CD4-positive, CD25-positive, alpha-beta regulatory T cell (primary cell): ENCODE data around the gene IRS1. TPM values are rescaled to one million over a fixed set of nuclear protein-coding genes. Genes with fewer than 3 reads are reported as not detected.

ENCODE experiments used
- ATAC-seq, 2 donors: fragments of 150-1000 bp; cut with Tn5 transposase; one replicate each; pipeline ENCODE4 v1.10.0; 2021; ENCODE audit warnings: low read depth in 2 of 2, moderate number of reproducible peaks in 2 of 2, moderate library complexity in 1 of 2
- DNase-seq, 3 donors: peaks; one replicate each; pipeline versions ENCODE4 v3.0.0 to v3.0.0-alpha.2; 2012 to 2022; ENCODE audit warnings: mixed read lengths in 1 of 3
- H3K27ac ChIP-seq: one replicate; pipeline ENCODE4 v1.7.0; 2013; ENCODE audit warnings: mild to moderate bottlenecking, low read length; ENCODE audit not compliant: insufficient read depth, poor library complexity, severe bottlenecking
- H3K27me3 ChIP-seq: one replicate; pipeline ENCODE4 v1.7.0; 2013; ENCODE audit warnings: low read length; ENCODE audit not compliant: control insufficient read depth, insufficient read depth
- H3K36me3 ChIP-seq: one replicate; pipeline ENCODE4 v1.7.0; 2013; ENCODE audit warnings: mild to moderate bottlenecking, low read length, moderate library complexity; ENCODE audit not compliant: control insufficient read depth, insufficient read depth
- H3K4me1 ChIP-seq: 2 replicates; pipeline ENCODE4 v1.7.0; 2013; ENCODE audit warnings: mild to moderate bottlenecking, low read length; ENCODE audit not compliant: insufficient read depth, control insufficient read depth, poor library complexity, severe bottlenecking
- H3K4me3 ChIP-seq: one replicate; pipeline ENCODE4 v1.7.0; 2013; ENCODE audit warnings: low read depth, mild to moderate bottlenecking, low read length, moderate library complexity
- H3K9me3 ChIP-seq, 2 experiments: 1 replicate in 1 of 2; 2 replicates in 1 of 2; pipeline ENCODE4 v1.7.0; 2013; ENCODE audit warnings: low read length in 2 of 2, mild to moderate bottlenecking in 1 of 2, moderate library complexity in 1 of 2; ENCODE audit not compliant: control insufficient read depth in 2 of 2
- H3K27ac Mint-ChIP-seq, 3 donors: one replicate each; pipeline ENCODE4 v1.8.0; 2020 to 2022; ENCODE audit warnings: mild to moderate bottlenecking in 3 of 3, mixed read lengths in 3 of 3, moderate library complexity in 2 of 3
- H3K27me3 Mint-ChIP-seq: one replicate; pipeline ENCODE4 v1.8.0; 2022; ENCODE audit warnings: mild to moderate bottlenecking, mixed read lengths
- H3K36me3 Mint-ChIP-seq: one replicate; pipeline ENCODE4 v1.8.0; 2020; ENCODE audit warnings: mixed read lengths
- H3K4me1 Mint-ChIP-seq, 4 donors: one replicate each; pipeline ENCODE4 v1.8.0; 2020 to 2022; ENCODE audit warnings: mixed read lengths in 4 of 4, mild to moderate bottlenecking in 1 of 4
- H3K4me3 Mint-ChIP-seq, 4 donors: one replicate each; pipeline ENCODE4 v1.8.0; 2020 to 2022; ENCODE audit warnings: mild to moderate bottlenecking in 4 of 4, mixed read lengths in 4 of 4, moderate library complexity in 3 of 4
- H3K9me3 Mint-ChIP-seq, 7 donors: one replicate each; pipeline ENCODE4 v1.8.0; 2020 to 2022; ENCODE audit warnings: mixed read lengths in 7 of 7, mild to moderate bottlenecking in 3 of 7, moderate library complexity in 2 of 7
- polyA plus RNA-seq, 4 donors: library from polyadenylated mRNA; unstranded; fragments of 300-500 nt; fragmentation: Illumina TruSeq; gene quantifications; one replicate each; pipeline ENCODE4 v1.2.3, GENCODE V29; 2021
- total RNA-seq: library from RNA; stranded (reverse); gene quantifications from one replicate; pipeline ENCODE4 v1.2.3, GENCODE V29; 2022

Gene IRS1
- total and polyA plus RNA-seq, 5 donors from 2014 or later = 0.05 to 3.5 (median 0.15) TPM; not detected in 1

DNA sequence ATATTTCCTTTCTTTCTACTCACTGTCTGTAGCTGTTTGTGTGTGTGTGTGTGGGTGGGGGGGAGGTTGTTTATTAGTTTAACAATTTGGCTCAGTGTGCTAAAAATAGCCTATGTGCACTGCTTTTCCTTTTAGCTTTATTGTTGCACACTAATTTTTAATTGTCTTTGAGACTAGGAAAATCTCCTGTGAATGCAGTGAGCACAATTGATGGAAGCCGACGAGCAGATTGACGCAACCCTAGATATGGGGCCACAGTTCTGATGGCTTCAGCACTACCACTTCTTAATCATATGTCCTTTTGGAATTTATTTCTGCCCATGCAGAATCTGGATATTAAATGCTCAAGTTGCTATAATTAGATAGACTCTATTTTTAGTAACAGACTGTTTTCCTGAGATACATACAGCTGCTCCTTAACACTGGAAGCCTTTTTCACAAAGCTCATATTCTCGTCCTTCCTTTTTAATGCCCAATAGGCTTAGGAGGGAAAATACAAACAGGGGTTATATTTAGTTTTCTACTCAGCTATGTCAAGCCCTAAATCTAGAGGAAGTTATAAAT lies 109.1 kb downstream of the IRS1 start:
- DNase-seq (no peak), ATAC-seq (no peak)
- Histone ChIP-seq H3K27ac (no peak overlapping the region), H3K9me3 (no peaks in the 10 kb centered on the region), H3K27me3 (peaks cover 2% of the 10 kb centered on the region), H3K36me3 (no peaks in the 10 kb centered on the region), H3K4me1 (no peaks in the 10 kb centered on the region), H3K4me3 (no peak overlapping the region)
- H3K27ac Mint-ChIP-seq = no peak overlapping the region
- H3K27me3 Mint-ChIP-seq = peaks cover 21% of the 10 kb centered on the region
- H3K4me1 Mint-ChIP-seq = peaks cover 0 to 4% (median 0%) of the 10 kb centered on the region in 4 donors
- no peak overlapping the region for H3K4me3 Mint-ChIP-seq
- H3K9me3 Mint-ChIP-seq = no peaks in the 10 kb centered on the region
- no peaks in the 10 kb centered on the region for H3K36me3 Mint-ChIP-seq

DNA sequence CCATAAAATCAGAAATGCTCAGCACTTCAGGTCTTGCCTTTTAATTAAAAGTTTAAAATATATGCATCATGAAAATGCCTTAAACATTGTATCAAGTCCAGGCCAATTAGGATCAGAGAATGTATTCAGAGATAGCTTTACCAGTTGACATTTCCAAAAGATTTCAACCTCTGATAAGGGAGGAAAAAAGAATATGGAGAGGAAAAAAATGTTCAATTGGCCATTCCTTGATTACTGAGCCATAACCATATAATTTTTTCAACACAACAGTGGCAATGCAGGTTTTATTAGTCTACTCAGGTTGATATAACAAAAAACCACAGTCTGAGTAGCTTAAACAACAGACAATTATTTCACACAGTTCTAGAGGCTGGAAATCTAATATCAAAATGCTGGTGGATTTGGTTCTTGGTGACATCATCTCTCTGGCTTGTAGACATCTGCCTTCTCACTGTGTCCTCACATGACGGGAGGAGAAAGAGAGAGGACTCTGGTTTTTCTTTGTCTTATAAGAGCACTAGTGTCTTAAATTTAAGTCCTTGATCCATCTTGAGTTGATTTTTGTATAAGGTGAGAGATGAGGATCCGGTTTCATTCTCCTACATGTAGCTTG lies 111.9 kb downstream of the IRS1 start:
- Mint-ChIP-seq H3K36me3 (no peaks in the 10 kb centered on the region), H3K4me3 (no peak overlapping the region), H3K9me3 (no peaks in the 10 kb centered on the region), H3K4me1 (peaks cover 0 to 4% (median 0%) of the 10 kb centered on the region in 4 donors), H3K27ac (no peak overlapping the region), H3K27me3 (peaks cover 17% of the 10 kb centered on the region)
- ATAC-seq (no peak), DNase-seq (no peak)
- Histone ChIP-seq H3K9me3 (no peaks in the 10 kb centered on the region), H3K27ac (no peak overlapping the region), H3K36me3 (no peaks in the 10 kb centered on the region), H3K4me1 (no peaks in the 10 kb centered on the region), H3K27me3 (peaks cover 2% of the 10 kb centered on the region), H3K4me3 (no peak overlapping the region)

DNA sequence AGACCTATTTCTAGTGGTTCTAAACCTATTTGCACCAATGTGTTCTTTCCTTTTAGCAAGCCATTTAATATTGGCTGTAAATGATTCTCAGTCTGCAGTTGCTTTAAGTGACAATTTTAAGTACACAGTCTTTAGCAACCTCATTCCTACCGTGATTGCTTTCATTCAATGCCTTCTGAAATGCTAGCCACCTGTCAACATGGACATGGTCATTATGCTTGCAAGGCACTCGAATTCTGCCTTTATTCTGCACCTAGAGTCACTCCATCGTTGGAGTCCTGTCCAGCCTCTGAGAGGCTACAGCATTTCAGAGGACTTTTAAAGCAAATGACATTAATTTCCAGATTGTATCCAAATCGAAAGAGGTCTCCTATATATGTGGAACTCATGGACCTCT lies 115.1 kb downstream of the IRS1 start:
- Mint-ChIP-seq H3K36me3 (no peaks in the 10 kb centered on the region), H3K27me3 (peaks cover 15% of the 10 kb centered on the region), H3K4me3 (no peak overlapping the region), H3K4me1 (no peaks in the 10 kb centered on the region), H3K9me3 (no peaks in the 10 kb centered on the region), H3K27ac (no peak overlapping the region)
- DNase-seq (no peak), ATAC-seq (no peak)
- H3K9me3 ChIP-seq = no peaks in the 10 kb centered on the region
- H3K27me3 ChIP-seq = no peaks in the 10 kb centered on the region
- no peaks in the 10 kb centered on the region for H3K4me1 ChIP-seq
- no peak overlapping the region for H3K4me3 ChIP-seq
- H3K36me3 ChIP-seq = no peaks in the 10 kb centered on the region
- no peak overlapping the region for H3K27ac ChIP-seq

DNA sequence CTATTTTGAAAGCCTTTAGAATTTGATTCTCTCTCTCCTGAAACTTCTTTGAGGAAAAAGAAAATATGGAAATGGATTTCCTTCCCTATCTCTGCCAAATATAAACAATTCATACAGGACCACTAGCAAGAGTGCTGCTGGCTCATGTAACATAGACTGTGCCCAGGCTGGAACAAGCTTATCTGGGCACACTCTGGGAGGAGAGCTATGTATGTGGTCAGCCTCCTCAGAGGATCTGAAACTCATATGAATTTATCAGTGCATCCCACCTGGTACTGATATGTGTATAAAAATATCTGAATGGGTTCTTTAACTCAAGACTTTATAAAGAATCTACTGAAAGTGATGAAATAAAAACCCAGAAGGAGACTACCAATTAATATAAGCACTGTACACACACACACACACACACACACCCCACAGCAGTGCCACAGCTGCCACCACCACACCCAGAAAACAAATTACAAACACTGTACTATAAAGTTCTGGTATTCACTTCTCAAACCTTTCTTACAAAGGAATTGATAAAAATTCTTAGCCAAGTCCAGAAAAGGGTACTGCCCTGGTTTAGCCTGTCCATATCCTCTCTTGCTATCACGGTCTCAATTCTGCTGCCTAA lies 115.6 kb downstream of the IRS1 start:
- Mint-ChIP-seq H3K36me3 (no peaks in the 10 kb centered on the region), H3K4me3 (no peak overlapping the region), H3K27me3 (peaks cover 15% of the 10 kb centered on the region), H3K9me3 (no peaks in the 10 kb centered on the region), H3K4me1 (no peaks in the 10 kb centered on the region), H3K27ac (no peak overlapping the region)
- Histone ChIP-seq H3K4me1 (no peaks in the 10 kb centered on the region), H3K27me3 (no peaks in the 10 kb centered on the region), H3K27ac (no peak overlapping the region), H3K4me3 (no peak overlapping the region), H3K9me3 (no peaks in the 10 kb centered on the region), H3K36me3 (no peaks in the 10 kb centered on the region)
- DNase-seq = no peak
- ATAC-seq = no peak

DNA sequence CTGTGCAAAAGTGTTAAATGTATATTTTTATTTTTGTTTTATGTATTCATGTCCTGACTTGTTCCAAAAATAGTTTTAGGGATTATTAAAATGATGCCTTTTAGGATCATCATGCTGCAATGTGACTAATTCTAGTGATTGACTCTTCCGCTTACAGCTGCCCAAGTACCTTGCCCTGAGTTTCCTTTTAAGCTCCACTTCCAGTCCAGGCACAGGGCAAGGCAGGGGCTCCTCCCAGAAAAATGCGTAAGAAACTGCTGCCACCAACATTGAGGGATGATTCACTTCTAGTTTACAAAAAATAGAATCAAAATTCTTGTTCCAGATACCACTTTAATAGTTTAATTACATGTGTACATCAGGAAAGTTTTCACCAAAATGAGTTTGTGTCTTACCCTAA lies 116.4 kb downstream of the IRS1 start:
- no peak overlapping the region for H3K27ac Mint-ChIP-seq
- no peaks in the 10 kb centered on the region for H3K9me3 Mint-ChIP-seq
- no peaks in the 10 kb centered on the region for H3K36me3 Mint-ChIP-seq
- Histone ChIP-seq H3K9me3 (no peaks in the 10 kb centered on the region), H3K27ac (no peak overlapping the region), H3K4me1 (no peaks in the 10 kb centered on the region), H3K27me3 (no peaks in the 10 kb centered on the region), H3K4me3 (no peak overlapping the region), H3K36me3 (no peaks in the 10 kb centered on the region)
- no peak overlapping the region for H3K4me3 Mint-ChIP-seq
- ATAC-seq = no peak
- peaks cover 14% of the 10 kb centered on the region for H3K27me3 Mint-ChIP-seq
- no peaks in the 10 kb centered on the region for H3K4me1 Mint-ChIP-seq
- no peak for DNase-seq

Other genes with a start within 250 kb of the IRS1 start
- 56.4 TPM for gene RHBDD1, start 36.2 kb upstream of the IRS1 start, total RNA-seq
- 10 to 100 TPM; 24.7 to 39.6 (median 26.1) TPM for gene RHBDD1, start 36.2 kb upstream of the IRS1 start, polyA plus RNA-seq